ENCODE results near the gene SFXN5.

- TF ChIP-seq, protein P1, sequence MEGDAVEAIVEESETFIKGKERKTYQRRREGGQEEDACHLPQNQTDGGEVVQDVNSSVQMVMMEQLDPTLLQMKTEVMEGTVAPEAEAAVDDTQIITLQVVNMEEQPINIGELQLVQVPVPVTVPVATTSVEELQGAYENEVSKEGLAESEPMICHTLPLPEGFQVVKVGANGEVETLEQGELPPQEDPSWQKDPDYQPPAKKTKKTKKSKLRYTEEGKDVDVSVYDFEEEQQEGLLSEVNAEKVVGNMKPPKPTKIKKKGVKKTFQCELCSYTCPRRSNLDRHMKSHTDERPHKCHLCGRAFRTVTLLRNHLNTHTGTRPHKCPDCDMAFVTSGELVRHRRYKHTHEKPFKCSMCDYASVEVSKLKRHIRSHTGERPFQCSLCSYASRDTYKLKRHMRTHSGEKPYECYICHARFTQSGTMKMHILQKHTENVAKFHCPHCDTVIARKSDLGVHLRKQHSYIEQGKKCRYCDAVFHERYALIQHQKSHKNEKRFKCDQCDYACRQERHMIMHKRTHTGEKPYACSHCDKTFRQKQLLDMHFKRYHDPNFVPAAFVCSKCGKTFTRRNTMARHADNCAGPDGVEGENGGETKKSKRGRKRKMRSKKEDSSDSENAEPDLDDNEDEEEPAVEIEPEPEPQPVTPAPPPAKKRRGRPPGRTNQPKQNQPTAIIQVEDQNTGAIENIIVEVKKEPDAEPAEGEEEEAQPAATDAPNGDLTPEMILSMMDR (IDR thresholded peaks at IDR 0.05) = no peak
- TF ChIP-seq POLR2A (IDR thresholded peaks at IDR 0.05) = no peak
Measured at GRCh38 chr2:72982781-72983499, 88.6 kb downstream of the SFXN5 start.

Data from heart left ventricle (tissue), 13 donors.